H1 (cell line): ENCODE measurements around the gene NRXN3.

Experiments
- E2F6 ChIP-seq: IDR thresholded peaks from 2 replicates; pipeline ENCODE4 v1.6.1; 2012; ENCODE audit warnings: inconsistent platforms
- GTF2F1 ChIP-seq: IDR thresholded peaks from 2 replicates; pipeline ENCODE4 v1.6.1; 2012; ENCODE audit warnings: low read depth, low read length, improper control_type of control experiment, borderline replicate concordance
- RXRA ChIP-seq: IDR thresholded peaks from 2 replicates; pipeline ENCODE4 v1.6.1; 2011; ENCODE audit warnings: low read depth, mild to moderate bottlenecking, low read length, moderate library complexity; ENCODE audit not compliant: insufficient read depth
- SIX5 ChIP-seq: IDR thresholded peaks from 2 replicates; pipeline ENCODE4 v1.6.1; 2011; ENCODE audit warnings: mild to moderate bottlenecking, low read depth, low read length
- SUZ12 ChIP-seq: fragments of 200-600 bp; sonication (generic); IDR thresholded peaks from 2 replicates; pipeline ENCODE4 v1.6.1; 2012; ENCODE audit warnings: mild to moderate bottlenecking, inconsistent platforms, low read length, moderate library complexity, mixed read lengths
- ZNF274 ChIP-seq: IDR thresholded peaks from 2 replicates; pipeline ENCODE4 v1.7.0; 2012; ENCODE audit warnings: low read length, borderline replicate concordance; ENCODE audit errors: extremely low read depth
- TF ChIP-seq, protein P1 (sequence below): fragments of 300-600 bp; sonication (generic); IDR thresholded peaks from 2 replicates; pipeline ENCODE4 v1.7.1; 2012; ENCODE audit warnings: low read length, moderate library complexity, mild to moderate bottlenecking, inconsistent platforms; ENCODE audit not compliant: insufficient replicate concordance

DNA sequence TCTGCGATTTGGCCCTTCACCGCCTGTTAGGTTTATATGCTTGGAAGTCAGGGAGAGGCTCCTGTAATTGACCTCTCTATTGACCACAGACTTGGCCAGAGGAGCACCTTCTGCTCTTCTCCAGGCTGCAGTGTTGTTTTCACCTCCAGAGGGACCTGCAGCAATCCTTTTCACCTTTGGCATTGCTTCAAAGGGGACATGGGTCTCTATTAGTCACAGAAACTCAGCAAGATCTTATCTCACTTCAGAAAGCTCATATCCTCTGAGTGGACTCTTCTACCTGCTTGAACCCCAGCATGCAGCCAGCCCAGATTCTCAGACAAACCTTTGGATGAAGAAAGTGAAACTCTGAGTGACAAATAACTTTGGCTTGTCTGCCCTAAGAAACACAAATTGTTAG lies 339.3 kb downstream of the NRXN3 start:
- TF ChIP-seq, protein P1, sequence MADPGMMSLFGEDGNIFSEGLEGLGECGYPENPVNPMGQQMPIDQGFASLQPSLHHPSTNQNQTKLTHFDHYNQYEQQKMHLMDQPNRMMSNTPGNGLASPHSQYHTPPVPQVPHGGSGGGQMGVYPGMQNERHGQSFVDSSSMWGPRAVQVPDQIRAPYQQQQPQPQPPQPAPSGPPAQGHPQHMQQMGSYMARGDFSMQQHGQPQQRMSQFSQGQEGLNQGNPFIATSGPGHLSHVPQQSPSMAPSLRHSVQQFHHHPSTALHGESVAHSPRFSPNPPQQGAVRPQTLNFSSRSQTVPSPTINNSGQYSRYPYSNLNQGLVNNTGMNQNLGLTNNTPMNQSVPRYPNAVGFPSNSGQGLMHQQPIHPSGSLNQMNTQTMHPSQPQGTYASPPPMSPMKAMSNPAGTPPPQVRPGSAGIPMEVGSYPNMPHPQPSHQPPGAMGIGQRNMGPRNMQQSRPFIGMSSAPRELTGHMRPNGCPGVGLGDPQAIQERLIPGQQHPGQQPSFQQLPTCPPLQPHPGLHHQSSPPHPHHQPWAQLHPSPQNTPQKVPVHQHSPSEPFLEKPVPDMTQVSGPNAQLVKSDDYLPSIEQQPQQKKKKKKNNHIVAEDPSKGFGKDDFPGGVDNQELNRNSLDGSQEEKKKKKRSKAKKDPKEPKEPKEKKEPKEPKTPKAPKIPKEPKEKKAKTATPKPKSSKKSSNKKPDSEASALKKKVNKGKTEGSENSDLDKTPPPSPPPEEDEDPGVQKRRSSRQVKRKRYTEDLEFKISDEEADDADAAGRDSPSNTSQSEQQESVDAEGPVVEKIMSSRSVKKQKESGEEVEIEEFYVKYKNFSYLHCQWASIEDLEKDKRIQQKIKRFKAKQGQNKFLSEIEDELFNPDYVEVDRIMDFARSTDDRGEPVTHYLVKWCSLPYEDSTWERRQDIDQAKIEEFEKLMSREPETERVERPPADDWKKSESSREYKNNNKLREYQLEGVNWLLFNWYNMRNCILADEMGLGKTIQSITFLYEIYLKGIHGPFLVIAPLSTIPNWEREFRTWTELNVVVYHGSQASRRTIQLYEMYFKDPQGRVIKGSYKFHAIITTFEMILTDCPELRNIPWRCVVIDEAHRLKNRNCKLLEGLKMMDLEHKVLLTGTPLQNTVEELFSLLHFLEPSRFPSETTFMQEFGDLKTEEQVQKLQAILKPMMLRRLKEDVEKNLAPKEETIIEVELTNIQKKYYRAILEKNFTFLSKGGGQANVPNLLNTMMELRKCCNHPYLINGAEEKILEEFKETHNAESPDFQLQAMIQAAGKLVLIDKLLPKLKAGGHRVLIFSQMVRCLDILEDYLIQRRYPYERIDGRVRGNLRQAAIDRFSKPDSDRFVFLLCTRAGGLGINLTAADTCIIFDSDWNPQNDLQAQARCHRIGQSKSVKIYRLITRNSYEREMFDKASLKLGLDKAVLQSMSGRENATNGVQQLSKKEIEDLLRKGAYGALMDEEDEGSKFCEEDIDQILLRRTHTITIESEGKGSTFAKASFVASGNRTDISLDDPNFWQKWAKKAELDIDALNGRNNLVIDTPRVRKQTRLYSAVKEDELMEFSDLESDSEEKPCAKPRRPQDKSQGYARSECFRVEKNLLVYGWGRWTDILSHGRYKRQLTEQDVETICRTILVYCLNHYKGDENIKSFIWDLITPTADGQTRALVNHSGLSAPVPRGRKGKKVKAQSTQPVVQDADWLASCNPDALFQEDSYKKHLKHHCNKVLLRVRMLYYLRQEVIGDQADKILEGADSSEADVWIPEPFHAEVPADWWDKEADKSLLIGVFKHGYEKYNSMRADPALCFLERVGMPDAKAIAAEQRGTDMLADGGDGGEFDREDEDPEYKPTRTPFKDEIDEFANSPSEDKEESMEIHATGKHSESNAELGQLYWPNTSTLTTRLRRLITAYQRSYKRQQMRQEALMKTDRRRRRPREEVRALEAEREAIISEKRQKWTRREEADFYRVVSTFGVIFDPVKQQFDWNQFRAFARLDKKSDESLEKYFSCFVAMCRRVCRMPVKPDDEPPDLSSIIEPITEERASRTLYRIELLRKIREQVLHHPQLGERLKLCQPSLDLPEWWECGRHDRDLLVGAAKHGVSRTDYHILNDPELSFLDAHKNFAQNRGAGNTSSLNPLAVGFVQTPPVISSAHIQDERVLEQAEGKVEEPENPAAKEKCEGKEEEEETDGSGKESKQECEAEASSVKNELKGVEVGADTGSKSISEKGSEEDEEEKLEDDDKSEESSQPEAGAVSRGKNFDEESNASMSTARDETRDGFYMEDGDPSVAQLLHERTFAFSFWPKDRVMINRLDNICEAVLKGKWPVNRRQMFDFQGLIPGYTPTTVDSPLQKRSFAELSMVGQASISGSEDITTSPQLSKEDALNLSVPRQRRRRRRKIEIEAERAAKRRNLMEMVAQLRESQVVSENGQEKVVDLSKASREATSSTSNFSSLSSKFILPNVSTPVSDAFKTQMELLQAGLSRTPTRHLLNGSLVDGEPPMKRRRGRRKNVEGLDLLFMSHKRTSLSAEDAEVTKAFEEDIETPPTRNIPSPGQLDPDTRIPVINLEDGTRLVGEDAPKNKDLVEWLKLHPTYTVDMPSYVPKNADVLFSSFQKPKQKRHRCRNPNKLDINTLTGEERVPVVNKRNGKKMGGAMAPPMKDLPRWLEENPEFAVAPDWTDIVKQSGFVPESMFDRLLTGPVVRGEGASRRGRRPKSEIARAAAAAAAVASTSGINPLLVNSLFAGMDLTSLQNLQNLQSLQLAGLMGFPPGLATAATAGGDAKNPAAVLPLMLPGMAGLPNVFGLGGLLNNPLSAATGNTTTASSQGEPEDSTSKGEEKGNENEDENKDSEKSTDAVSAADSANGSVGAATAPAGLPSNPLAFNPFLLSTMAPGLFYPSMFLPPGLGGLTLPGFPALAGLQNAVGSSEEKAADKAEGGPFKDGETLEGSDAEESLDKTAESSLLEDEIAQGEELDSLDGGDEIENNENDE: no peak
- TF ChIP-seq ZNF274 (no peak), RXRA (no peak), SIX5 (no peak), GTF2F1 (no peak), E2F6 (no peak), SUZ12 (no peak)
